ENCODE results near the gene VAV2. TPM values are rescaled to one million over a fixed set of nuclear protein-coding genes. Genes with fewer than 3 reads are reported as not detected.

The VAV2 gene
- total RNA-seq, 1 experiment from 2014 or later, result 24.7 TPM

DNA sequence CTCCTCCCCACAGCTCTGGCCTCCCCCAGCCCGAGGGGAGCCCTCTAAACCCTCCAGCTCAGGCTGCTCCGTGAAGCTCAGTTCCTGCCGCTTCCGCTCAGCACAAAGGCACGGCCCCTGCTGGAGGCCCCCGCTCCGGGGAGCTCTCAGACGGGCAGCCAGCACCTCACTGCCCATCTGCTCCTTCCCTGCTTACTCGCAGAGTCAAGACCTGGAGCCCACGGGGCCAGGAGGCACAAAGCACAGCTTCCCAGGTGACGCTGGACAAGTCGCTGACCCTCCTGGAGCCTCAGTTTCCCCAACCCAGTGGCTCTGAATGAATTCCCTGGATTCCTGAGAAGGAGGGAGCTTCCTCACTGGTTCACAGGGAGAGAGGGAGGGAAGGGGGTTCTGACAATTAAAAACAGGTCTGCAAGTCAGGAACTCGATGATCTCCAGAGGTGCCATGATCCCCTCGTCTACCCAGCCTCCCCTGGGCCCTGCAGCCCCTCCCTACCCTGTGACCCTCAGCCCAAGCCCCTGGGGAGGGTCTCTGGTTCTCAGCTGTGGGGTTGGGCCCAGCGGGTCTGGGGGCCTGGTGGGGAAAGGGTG, 36.2 kb downstream of the VAV2 start:
- intact Hi-C loops (cut with micrococcal nuclease; ENCODE audit: unreplicated experiment), result no loop called here
- DNase-seq (ENCODE audit: low read depth, low spot score) (no peak), ATAC-seq (peak; percentile 69; the same call in 1 of the 2 replicates)
- CTCF ChIA-PET, result interaction anchor here (0.8 kb wide), 1 partner anchor 11 kb away, joined by 3 read pairs; no protein-coding TSS in a partner anchor
- Histone ChIP-seq H3K27me3 (ENCODE audit: control insufficient read depth, insufficient read depth, low read length) (no peaks in the 10 kb centered on the region), H3K36me3 (ENCODE audit: control insufficient read depth, insufficient read depth, low read length) (no peaks in the 10 kb centered on the region), H3K27ac (ENCODE audit: low read length) (peak overlapping the region; percentile 86), H3K9me3 (ENCODE audit: control insufficient read depth, insufficient read depth, low read depth, low read length) (no peaks in the 10 kb centered on the region), H3K4me3 (ENCODE audit: low read depth in 2 of 2, low read length in 2 of 2) (peak overlapping the region; percentile 18 to 36), H3K4me1 (ENCODE audit: control insufficient read depth, insufficient read depth, low read length) (peaks cover 21% of the 10 kb centered on the region)
- no TSS peak for BruUV-seq (replicated peaks)
- in situ Hi-C loops (cut with HindIII; ENCODE audit: low pct_unique_long_range_greater_than_20kb, low sequenced_read_pairs), result no loop called here
- TF ChIP-seq, protein P1, sequence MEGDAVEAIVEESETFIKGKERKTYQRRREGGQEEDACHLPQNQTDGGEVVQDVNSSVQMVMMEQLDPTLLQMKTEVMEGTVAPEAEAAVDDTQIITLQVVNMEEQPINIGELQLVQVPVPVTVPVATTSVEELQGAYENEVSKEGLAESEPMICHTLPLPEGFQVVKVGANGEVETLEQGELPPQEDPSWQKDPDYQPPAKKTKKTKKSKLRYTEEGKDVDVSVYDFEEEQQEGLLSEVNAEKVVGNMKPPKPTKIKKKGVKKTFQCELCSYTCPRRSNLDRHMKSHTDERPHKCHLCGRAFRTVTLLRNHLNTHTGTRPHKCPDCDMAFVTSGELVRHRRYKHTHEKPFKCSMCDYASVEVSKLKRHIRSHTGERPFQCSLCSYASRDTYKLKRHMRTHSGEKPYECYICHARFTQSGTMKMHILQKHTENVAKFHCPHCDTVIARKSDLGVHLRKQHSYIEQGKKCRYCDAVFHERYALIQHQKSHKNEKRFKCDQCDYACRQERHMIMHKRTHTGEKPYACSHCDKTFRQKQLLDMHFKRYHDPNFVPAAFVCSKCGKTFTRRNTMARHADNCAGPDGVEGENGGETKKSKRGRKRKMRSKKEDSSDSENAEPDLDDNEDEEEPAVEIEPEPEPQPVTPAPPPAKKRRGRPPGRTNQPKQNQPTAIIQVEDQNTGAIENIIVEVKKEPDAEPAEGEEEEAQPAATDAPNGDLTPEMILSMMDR (IDR thresholded peaks at IDR 0.05), result no peak
- no peak for TF ChIP-seq SIN3A (IDR thresholded peaks at IDR 0.05; ENCODE audit: borderline replicate concordance, insufficient read depth, low read depth, low read length)
- TF ChIP-seq REST (IDR thresholded peaks at IDR 0.05; ENCODE audit: insufficient read depth in 1 of 2, low read depth in 2 of 2, low read length in 1 of 2), result no peak
- TF ChIP-seq POLR2AphosphoS5 (IDR thresholded peaks at IDR 0.05; ENCODE audit: low read depth, low read length), result no peak
- TF ChIP-seq TCF7L2 (IDR thresholded peaks at IDR 0.05; ENCODE audit: low read depth, low read length), result no peak
- POLR2A ChIA-PET, result no interaction called here

- Histone ChIP-seq H3K9me3 (ENCODE audit: control insufficient read depth, insufficient read depth, low read depth, low read length) (no peaks in the 10 kb centered on the region), H3K4me1 (ENCODE audit: control insufficient read depth, insufficient read depth, low read length) (peaks cover 21% of the 10 kb centered on the region), H3K36me3 (ENCODE audit: control insufficient read depth, insufficient read depth, low read length) (no peaks in the 10 kb centered on the region), H3K27me3 (ENCODE audit: control insufficient read depth, insufficient read depth, low read length) (no peaks in the 10 kb centered on the region), H3K27ac (ENCODE audit: low read length) (no peak overlapping the region), H3K4me3 (ENCODE audit: low read depth in 2 of 2, low read length in 2 of 2) (no peak overlapping the region)
- in situ Hi-C loops (cut with HindIII; ENCODE audit: low pct_unique_long_range_greater_than_20kb, low sequenced_read_pairs), result no loop called here
- intact Hi-C loops (cut with micrococcal nuclease; ENCODE audit: unreplicated experiment), result no loop called here
- ATAC-seq, result no peak
- no peak for DNase-seq (ENCODE audit: low read depth, low spot score)
- CTCF ChIA-PET, result interaction anchor here (0.8 kb wide), 1 partner anchor 10 kb away, joined by 3 read pairs; no protein-coding TSS in a partner anchor
- TF ChIP-seq POLR2AphosphoS5 (IDR thresholded peaks at IDR 0.05; ENCODE audit: low read depth, low read length) (no peak), REST (IDR thresholded peaks at IDR 0.05; ENCODE audit: insufficient read depth in 1 of 2, low read depth in 2 of 2, low read length in 1 of 2) (no peak), SIN3A (IDR thresholded peaks at IDR 0.05; ENCODE audit: borderline replicate concordance, insufficient read depth, low read depth, low read length) (no peak), TCF7L2 (IDR thresholded peaks at IDR 0.05; ENCODE audit: low read depth, low read length) (no peak)
- TF ChIP-seq, protein P1 (IDR thresholded peaks at IDR 0.05), result no peak
- BruUV-seq (replicated peaks), result no TSS peak
- POLR2A ChIA-PET, result interaction anchor here (0.7 kb wide), 1 partner anchor 96 kb away, joined by 3 read pairs; no protein-coding TSS in a partner anchor
Observed at GRCh38 chr9:133954862-133955529, 37.1 kb downstream of the VAV2 start.
